ENCODE data around the gene MYO1D.

Gene MYO1D

DNA sequence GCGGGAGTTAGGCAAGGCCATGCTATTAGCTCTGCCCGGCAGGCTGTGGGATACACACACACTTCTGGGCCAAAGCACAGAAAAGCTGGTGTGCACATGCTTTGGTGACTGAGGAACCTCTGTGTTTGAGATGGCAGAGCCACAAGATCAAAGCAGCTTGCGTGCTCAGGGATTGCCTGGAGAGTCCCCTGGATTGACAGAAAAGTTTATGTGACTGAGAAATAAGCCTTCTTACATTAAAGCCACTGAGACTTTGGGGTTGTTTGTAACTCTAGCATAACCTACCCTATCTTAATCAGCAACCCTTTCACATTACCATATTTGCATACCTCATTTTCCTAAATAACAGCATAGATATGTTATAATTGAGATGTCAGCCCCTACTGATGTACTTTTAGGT lies 69.3 kb downstream of the MYO1D start:
- no peak for DNase-seq (ENCODE audit: low spot score)

GRCh38 chr17:32806646-32807045 lies 70.3 kb downstream of the MYO1D start:
- TF ChIP-seq CTCF (IDR thresholded peaks at IDR 0.05; ENCODE audit: extremely low read depth, insufficient read depth, missing control alignments): no peak
- no peak for DNase-seq (ENCODE audit: low spot score)
- in situ Hi-C loops (cut with MboI; ENCODE audit: low pct_unique_long_range_greater_than_20kb, low sequenced_read_pairs, unreplicated experiment): no loop called here

More for the DNA sequence above, 69.3 kb downstream of the MYO1D start:
- TF ChIP-seq CTCF (IDR thresholded peaks at IDR 0.05; ENCODE audit: extremely low read depth, insufficient read depth, missing control alignments): no peak
- in situ Hi-C loops (cut with MboI; ENCODE audit: low pct_unique_long_range_greater_than_20kb, low sequenced_read_pairs, unreplicated experiment): no loop called here

DNA sequence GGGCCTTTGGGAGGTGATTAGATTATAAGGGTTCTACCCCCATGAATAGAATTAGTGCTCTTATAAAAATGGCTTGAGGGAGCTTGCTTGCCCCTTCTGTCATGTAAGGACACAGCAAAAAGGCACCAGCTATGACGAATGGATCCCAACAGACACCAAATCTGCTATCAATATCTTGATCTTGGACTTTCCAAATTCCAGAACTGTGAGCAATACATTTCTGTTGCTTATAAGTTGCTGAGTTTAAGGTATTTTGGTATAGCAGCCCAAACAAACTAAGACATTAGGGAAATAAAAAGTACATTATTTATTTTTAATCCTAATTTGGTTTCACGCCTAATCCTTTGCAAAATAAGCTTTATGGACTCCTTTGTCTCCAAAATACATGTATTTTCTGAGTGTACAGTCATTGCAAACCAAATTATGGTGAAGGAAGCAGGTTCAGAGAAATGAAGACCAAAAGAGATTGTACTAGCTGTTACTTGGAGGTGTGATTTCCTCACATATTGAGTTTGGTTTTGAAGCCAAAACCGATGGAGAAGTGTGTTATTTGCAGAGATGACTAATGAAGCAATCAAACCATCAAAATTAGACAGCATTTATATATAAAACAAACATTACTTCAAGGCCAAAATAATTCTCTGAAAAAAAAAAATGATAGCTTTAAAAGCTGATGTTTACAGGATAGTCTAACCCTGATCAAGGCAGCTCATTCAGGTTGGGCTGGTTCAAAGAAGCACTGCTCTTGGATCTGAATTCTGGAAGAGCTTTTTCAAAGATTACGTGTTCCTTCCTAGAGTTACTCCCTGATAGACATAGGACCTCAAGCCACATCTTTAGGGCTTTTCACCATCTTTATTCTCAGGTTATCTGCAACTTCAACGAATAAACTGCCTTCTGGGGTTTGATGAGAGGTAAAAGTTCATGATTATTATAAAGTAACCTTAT lies 71.6 kb downstream of the MYO1D start:
- in situ Hi-C loops (cut with MboI; ENCODE audit: low pct_unique_long_range_greater_than_20kb, low sequenced_read_pairs, unreplicated experiment): no loop called here
- TF ChIP-seq CTCF (IDR thresholded peaks at IDR 0.05; ENCODE audit: extremely low read depth, insufficient read depth, missing control alignments): no peak
- DNase-seq (ENCODE audit: low spot score): no peak

- in situ Hi-C loops (cut with MboI; ENCODE audit: low pct_unique_long_range_greater_than_20kb, low sequenced_read_pairs, unreplicated experiment): no loop called here
- DNase-seq (ENCODE audit: low spot score): no peak
- no peak for TF ChIP-seq CTCF (IDR thresholded peaks at IDR 0.05; ENCODE audit: extremely low read depth, insufficient read depth, missing control alignments)
Observed at GRCh38 chr17:32803544-32803943, 73.4 kb downstream of the MYO1D start.

- in situ Hi-C loops (cut with MboI; ENCODE audit: low pct_unique_long_range_greater_than_20kb, low sequenced_read_pairs, unreplicated experiment): no loop called here
Observed at GRCh38 chr17:32802306-32802705, 74.6 kb downstream of the MYO1D start.

DNA sequence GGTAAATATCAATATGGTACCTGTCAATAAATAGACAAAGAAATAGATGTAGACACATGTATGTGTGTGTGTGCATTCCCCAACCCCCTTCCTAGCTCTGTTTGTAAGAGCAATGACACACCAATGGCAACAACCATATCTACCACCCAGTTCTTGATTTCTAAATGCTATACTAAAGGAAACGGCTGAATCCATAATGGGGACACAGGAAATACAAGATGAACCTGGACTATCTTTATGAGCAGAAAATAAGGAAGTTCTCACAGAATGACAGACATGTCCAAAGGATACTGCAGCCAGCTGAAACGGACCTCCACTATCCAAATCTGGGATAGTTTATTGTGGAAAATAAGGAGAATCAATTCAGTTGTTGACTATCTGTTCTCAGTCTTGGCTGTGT lies 75.3 kb downstream of the MYO1D start:
- DNase-seq (ENCODE audit: low spot score): no peak
- in situ Hi-C loops (cut with MboI; ENCODE audit: low pct_unique_long_range_greater_than_20kb, low sequenced_read_pairs, unreplicated experiment): no loop called here
- no peak for TF ChIP-seq CTCF (IDR thresholded peaks at IDR 0.05; ENCODE audit: extremely low read depth, insufficient read depth, missing control alignments)

More at GRCh38 chr17:32802306-32802705, 74.6 kb downstream of the MYO1D start:
- DNase-seq (ENCODE audit: low spot score): no peak
- TF ChIP-seq CTCF (IDR thresholded peaks at IDR 0.05; ENCODE audit: extremely low read depth, insufficient read depth, missing control alignments): no peak

All from GM13977 (cell line).